Vagina (tissue), 2 donors: ENCODE measurements around the gene RPS3A.

Experiments used
- POLR2A ChIP-seq, 2 donors: fragments of 450-650 bp; IDR thresholded peaks; one replicate each; pipeline ENCODE4 v1.6.1; 2017; ENCODE audit warnings: antibody characterized with exemption in 2 of 2, mild to moderate bottlenecking in 2 of 2, moderate library complexity in 2 of 2
- POLR2AphosphoS5 ChIP-seq, 2 donors: sonication (generic); formaldehyde crosslinking; IDR thresholded peaks; one replicate each; pipeline ENCODE4 v1.9.0; 2017; ENCODE audit warnings: antibody characterized with exemption in 2 of 2, mild to moderate bottlenecking in 2 of 2, low read depth in 1 of 2; ENCODE audit not compliant: insufficient read depth in 1 of 2
- TF ChIP-seq, protein P1 (sequence below), 3 experiments: fragments of 450-650 bp in 2 of 3; fragments of 200-600 bp in 1 of 3; sonication (generic) in 1 of 3; IDR thresholded peaks; one replicate each; pipeline ENCODE4 v1.5.1; 2017 to 2019; ENCODE audit warnings: antibody characterized with exemption in 3 of 3, mild to moderate bottlenecking in 2 of 3, moderate library complexity in 2 of 3

DNA sequence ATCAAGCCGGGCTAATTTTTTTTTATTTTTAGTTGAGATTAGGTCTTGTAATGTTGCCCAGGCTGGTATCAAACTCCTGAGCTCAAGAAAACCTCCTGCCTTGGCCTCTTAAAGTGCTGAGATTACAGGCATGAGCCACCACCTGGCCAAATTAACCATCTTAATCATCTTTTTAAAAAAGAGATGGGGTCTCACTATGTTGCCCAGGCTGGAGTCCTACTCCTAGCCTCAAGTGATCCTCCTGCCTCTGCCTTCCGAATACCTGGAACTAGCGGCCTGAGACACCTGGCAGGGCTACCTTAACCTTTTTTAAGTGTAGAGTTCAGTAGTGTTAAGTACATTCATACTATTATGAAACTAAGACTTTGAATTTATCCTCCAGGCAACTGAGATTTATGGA is 1.7 kb upstream of the RPS3A start:
- TF ChIP-seq, protein P1, sequence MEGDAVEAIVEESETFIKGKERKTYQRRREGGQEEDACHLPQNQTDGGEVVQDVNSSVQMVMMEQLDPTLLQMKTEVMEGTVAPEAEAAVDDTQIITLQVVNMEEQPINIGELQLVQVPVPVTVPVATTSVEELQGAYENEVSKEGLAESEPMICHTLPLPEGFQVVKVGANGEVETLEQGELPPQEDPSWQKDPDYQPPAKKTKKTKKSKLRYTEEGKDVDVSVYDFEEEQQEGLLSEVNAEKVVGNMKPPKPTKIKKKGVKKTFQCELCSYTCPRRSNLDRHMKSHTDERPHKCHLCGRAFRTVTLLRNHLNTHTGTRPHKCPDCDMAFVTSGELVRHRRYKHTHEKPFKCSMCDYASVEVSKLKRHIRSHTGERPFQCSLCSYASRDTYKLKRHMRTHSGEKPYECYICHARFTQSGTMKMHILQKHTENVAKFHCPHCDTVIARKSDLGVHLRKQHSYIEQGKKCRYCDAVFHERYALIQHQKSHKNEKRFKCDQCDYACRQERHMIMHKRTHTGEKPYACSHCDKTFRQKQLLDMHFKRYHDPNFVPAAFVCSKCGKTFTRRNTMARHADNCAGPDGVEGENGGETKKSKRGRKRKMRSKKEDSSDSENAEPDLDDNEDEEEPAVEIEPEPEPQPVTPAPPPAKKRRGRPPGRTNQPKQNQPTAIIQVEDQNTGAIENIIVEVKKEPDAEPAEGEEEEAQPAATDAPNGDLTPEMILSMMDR (IDR thresholded peaks at IDR 0.05): no peak
- TF ChIP-seq POLR2A (IDR thresholded peaks at IDR 0.05): no peak
- TF ChIP-seq POLR2AphosphoS5 (IDR thresholded peaks at IDR 0.05; ENCODE audit: insufficient read depth in 1 of 2, low read depth in 1 of 2): no peak
